ENCODE results near the gene LMOD3.

LMOD3 gene

DNA sequence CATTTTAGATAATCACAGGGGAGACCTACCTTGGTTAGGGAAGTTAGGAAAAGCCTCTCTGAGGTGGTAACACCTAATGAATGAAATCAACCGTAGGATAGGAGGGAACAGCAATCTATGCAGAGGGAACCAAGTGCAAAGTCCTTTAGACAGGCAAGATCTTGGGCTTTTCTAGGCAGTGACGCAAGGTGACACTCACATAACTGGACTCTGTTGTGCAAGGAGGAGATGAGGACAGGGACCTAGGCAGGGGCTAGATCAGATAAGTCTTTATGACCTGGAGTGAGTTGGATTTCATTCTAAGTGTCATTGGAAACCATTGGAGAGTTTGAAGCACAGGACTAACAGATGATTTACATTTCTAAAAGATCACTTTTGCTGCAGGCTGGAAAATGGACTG, 4.6 kb upstream of the LMOD3 start:
- in situ Hi-C loops (cut with MboI; ENCODE audit: low sequenced_read_pairs) = no loop called here

DNA sequence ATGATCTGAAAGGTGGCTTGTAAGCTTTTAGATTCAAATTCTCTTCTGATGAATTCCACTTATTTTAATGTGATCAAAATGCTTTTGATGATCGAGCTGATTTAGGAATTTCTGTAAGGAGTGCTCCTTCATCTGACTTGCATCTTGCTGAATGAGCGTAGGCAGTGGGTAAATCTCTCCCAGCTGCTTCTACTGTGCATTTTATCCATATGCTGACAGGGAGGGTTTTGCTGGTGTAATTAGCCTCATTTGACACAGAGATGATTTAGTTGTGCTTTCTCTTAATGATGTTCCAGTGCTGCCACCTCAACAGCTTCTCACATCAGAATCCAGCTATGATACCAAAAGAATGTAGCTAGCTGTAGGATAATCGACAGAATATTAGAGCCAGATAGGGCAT, 3.8 kb upstream of the LMOD3 start:
- in situ Hi-C loops (cut with MboI; ENCODE audit: low sequenced_read_pairs) = no loop called here

DNA sequence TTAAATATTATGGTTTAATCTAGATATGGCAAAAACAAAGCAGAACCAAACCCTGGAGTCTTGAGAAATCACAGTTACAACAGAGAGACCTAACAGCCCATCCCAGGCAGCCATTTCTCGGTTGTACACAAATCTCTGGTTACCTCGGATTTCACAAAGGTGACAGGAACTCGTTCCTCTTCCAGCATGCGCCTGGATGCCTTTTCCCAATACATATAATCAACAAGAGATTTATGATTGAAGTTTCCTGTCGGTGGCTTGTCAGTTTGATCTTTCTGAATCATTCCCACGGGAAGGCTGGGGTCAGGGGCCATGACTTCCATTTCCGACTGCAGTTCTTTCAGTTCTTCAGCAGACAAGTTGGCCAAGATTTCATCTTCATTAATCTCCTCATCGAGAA, 445 bp downstream of the LMOD3 start:
- in situ Hi-C loops (cut with MboI; ENCODE audit: low sequenced_read_pairs) = no loop called here

DNA sequence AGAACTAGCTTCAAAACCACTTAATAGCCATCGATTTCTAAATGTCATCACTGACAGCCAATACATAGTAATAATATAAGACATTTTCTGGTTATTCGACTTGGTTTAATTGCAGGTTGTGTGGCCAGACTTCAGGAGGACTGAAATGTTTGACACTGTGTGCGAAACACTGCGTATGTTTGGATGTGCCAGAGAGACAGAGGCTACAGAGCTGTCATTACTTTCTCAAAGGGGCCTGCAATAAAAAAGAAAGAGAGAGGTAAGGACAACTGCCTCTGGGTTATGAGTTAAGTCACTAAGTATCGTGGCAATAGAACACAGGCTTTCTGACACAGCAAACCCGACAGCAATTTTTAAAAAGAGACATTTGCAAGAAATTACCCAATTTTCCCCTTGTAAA, 882 bp downstream of the LMOD3 start:
- in situ Hi-C loops (cut with MboI; ENCODE audit: low sequenced_read_pairs) = no loop called here

DNA sequence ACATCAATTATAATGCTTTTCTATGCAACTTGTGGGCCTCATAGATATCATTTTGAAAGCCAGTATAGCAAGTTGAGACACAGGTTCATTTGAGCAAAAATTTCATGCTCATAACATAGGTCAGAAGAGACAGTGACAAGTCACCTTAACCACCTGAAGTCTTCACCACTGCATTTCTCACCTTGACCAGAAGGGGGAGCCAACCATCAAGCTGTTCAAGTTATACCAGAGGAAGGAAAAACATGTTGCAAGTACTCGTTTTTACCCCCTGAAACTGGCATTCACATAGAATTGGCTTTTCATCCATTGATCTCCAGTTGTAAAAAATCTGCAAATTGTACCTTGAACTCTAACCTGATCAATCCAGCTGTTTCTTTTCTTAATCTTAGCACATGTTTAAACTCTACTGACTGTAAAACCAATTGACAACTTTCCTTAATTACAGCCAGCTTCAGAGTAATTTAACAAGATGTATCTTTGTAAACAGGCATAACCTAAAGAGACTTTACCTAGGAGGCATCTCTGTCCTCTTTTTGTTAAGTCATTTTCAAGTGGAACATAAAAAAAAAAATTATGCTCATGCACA, 1.4 kb downstream of the LMOD3 start:
- in situ Hi-C loops (cut with MboI; ENCODE audit: low sequenced_read_pairs) = no loop called here

DNA sequence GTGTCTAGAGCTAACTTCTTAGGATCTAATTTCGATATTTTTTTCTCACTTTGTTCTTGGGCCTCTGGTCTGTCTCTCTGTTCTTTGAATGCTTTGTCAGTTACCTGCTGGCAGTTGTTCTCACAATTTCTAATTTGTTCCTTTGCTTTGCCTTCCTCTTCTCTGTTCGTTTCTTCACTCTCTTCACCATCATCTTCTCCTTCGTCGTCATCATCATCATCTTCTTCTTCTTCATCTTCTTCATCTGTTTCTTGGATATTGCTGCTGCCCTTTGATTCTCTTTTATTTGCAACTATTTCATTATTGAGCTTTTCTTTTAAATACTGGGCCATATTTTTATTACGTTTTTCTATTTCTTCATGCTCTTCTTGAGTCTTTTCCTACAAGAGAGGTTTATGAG, 2.7 kb downstream of the LMOD3 start:
- in situ Hi-C loops (cut with MboI; ENCODE audit: low sequenced_read_pairs) = no loop called here

DNA sequence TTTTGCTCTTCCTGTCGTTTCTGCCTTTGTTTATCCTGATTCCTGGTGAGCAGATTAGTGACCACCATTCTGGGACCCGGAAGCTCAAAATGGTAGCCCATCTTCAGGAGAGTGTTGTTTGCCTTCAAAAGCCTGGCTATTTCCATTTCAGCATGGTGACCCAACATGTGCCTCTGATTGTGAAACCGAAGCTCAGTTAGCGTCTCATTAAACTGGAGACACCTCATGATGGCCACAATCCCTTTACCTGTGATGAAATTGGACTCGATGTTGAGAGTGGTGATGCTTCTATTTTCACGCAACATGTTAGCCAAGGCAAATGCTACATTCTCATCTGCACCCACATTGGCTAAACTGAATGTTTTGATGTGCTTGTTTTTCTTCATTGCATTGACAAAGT, 3.3 kb downstream of the LMOD3 start:
- in situ Hi-C loops (cut with MboI; ENCODE audit: low sequenced_read_pairs) = no loop called here

DNA sequence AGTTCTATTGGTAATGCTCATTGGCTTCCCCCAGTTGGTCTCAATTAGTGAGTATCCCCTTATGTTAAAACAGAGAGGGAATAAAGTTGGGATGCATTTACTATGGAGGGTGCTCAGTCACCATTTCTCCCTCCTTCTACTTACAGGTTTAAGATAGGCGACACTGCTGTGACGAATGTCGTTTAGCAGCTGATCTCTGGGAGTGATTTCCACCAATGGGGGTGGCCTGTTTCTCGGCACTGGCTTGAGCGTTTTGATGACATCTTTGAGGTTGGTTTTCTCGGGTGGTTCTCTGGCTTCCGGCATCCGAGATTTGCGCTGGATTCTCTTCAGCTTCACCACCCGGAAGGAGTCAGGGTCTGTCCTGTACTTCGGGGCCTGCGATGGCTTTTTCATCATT, 3.8 kb downstream of the LMOD3 start:
- in situ Hi-C loops (cut with MboI; ENCODE audit: low sequenced_read_pairs) = no loop called here

DNA sequence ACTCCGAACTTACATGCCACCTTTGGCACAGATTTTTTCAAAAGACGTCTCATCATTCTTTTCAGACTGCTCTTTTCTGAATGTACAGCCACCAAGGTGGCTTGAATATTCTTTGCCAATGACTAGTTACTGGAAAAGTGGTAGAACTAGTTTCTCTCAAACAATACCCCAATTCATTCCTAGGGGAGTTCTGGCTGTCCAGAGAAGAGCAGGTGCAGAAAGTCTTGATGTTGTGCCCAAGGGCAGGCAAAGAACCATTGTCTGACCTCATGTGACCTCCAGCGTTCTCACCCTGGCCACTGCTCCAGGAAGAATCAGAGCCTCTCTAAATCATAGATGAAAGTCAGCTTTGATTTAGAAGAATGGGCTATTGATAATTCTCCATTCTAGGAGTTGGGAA, 5.5 kb downstream of the LMOD3 start:
- in situ Hi-C loops (cut with MboI; ENCODE audit: low sequenced_read_pairs) = no loop called here

DNA sequence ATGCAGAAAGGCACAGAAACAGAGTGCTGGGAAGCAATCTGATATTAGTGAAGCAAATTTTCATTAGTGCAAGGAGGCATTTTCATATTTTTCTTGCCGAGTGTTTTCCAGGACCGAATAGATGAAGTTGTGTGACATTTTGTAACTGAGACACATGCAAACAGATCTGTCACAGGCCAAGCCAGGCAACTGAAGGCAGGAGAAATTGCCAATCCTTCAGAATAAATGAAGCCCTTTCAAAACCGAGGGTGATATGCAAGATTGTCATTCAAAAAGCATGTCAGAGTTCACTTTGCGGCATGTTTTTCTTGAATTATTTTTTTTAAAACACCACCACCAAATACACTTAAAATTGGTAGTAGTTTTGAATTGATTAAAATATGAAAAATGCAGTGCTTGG, 6.2 kb downstream of the LMOD3 start:
- in situ Hi-C loops (cut with MboI; ENCODE audit: low sequenced_read_pairs) = no loop called here

DNA sequence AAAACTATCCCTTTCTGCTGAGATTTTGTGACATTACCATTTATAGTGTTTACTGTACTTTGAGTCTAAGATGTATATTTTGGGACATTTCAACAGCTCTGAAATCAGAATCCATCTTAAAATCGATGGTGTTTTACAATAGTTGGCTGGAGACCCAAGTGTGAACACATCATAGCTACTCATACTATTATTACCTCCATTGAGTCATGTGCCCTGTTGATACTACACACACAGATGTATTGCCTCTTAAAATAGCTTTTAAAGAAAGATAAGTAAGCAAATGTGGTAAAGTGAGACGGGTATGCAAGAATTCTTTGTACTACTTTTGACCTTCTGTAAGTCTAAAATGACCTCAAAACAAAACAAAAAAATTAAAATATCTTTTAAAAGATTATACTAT, 6.7 kb downstream of the LMOD3 start:
- in situ Hi-C loops (cut with MboI; ENCODE audit: low sequenced_read_pairs) = no loop called here

DNA sequence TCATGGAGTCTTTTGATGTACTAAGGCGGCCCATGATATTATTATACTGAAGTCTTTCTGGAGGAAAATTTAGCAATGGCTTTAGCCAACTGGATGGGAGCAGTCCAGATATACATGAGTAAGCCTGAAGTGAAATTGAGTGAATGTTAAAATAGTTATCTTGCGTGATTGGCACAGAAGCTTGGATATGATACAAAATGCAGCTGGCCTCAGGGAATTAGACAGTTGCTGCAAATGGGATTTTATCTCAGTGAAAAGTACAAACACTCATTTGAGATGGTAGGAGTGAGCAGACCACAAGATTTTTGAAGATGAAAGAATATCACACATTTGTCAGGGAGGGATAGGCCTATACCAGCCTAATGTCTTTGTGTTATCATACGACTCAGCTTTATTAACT, 8.9 kb downstream of the LMOD3 start:
- in situ Hi-C loops (cut with MboI; ENCODE audit: low sequenced_read_pairs) = no loop called here

DNA sequence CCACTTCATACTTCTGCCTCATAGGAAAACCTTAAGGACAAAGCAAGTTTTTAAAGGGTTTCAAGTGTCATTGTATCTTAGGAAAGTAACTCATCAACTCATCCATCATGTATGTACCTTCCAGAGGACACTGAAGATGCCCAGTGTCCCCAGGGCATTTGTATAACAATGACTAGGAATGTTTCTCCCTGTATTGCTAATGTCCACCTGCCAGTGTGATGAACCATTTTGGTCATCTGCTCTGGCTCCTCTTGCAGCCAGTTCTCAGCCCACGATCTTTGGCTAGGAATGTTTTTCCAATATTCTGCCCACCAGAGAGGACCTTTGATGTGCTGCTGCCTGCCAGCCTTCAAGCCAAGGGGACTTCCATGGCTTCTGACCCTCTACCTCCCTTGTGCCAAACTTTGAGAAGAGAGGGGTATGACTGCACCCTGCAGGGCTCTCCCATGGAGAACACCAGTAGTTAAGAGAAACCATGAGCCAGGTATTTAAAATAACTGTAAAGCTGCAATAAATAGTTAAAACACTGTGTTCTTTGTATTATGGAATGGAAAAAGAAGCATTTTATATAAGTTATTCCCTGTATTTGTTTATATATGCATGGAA, 11.4 kb downstream of the LMOD3 start:
- in situ Hi-C loops (cut with MboI; ENCODE audit: low sequenced_read_pairs) = no loop called here

DNA sequence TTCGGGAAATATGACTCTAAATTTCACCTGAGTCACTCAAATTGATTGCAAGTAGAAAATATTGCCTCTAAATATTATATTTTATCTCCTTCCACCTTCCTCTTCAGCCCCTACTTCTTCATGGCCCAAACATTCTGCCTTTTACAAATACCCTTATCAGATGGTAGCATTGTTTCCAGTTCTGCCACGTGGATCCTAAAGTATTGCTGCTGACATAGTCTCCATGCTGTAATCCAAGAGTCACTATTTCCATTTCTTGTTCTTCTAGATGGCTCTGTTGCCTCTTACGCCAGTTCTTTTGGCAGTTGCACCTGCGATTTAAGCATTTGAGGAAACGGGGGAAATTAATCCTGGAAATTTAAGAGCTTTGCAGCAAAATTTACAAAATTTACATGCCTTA, 13.6 kb downstream of the LMOD3 start:
- in situ Hi-C loops (cut with MboI; ENCODE audit: low sequenced_read_pairs) = no loop called here

DNA sequence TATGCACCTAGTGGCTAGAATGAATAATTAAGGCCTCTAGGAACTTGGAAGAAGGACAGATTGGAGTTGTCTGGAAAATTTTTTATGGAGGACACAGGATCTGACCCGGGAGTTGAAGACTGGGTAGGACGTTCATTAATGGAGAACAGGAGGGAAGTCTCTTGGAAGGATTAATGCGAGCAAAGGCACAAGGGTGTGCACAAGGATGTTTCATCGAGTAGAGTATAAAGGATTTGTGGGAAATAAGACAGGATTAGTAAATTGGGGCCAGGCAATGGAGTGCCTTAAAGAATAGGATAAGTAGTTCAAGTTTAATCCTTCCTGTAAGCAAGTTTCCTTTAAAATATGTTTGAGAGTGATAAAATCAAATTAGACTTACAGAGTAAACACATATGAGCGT, 14.6 kb downstream of the LMOD3 start:
- in situ Hi-C loops (cut with MboI; ENCODE audit: low sequenced_read_pairs) = no loop called here

DNA sequence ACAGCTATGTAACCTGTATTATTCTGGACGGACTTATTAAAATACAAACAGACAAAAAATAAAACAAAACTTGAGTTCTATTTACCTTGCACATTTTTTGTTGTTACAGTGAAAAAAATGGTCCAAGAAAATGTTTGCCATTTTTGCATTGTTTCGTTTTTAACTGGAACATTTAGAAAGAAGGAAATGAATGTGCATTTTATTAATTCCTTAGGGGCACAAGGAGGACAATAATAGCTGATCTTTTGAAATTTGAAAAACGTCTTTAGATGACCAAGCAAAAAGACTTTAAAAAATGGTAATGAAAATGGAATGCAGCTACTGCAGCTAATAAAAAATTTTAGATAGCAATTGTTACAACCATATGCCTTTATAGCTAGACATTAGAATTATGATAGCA, 17.1 kb downstream of the LMOD3 start:
- in situ Hi-C loops (cut with MboI; ENCODE audit: low sequenced_read_pairs) = no loop called here

DNA sequence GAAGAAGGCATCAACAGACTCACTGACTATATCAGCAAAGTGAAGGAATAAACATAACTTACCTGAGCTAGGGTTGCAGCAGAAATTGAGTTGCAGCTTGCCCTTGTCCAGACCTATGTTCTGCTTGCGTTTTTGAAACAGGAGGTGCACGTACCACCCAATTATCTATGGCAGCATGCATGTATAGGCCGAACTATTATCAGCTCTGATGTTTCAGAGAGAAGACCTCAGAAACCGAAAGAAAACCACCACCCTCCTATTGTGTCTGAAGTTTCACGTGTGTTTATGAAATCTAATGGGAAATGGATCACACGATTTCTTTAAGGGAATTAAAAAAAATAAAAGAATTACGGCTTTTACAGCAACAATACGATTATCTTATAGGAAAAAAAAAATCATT, 17.8 kb downstream of the LMOD3 start:
- in situ Hi-C loops (cut with MboI; ENCODE audit: low sequenced_read_pairs) = no loop called here

DNA sequence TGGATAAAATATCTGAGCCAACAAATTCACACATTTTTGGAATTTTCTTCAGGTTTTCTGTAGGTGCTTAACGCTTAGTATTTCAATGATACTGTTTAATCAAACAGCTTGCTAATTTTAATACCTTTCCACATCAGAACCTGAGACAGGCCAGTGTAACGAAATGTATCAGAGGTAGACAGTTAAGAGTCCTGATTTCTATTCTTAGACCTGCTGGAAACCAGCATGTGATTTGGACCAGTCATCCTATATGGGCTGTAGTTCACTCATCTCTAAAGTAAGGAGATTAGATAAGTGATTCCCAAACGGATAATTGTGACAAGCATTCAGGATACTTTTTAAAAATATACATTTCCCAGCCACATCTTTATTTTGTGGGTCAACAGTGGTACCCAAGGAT, 19.3 kb downstream of the LMOD3 start:
- in situ Hi-C loops (cut with MboI; ENCODE audit: low sequenced_read_pairs) = no loop called here

DNA sequence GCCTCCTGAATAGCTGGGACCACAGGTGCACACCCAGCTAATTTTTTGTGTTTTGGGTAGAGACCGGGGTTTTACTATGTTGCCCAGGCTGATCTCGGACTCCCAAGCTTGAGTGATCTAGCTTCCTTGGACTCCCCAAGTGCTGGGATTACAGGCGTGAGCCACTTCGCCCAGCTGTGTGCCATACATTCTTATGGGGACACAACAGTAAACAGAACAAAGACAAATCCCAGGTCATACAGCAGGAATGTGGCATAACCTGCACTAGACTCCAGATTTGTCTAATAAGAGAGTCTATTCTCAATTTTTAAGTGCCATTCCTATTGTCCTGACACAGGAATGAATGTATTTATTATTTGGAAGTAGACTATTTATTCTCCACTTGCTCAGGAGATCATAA, 20.0 kb downstream of the LMOD3 start:
- in situ Hi-C loops (cut with MboI; ENCODE audit: low sequenced_read_pairs) = no loop called here

DNA sequence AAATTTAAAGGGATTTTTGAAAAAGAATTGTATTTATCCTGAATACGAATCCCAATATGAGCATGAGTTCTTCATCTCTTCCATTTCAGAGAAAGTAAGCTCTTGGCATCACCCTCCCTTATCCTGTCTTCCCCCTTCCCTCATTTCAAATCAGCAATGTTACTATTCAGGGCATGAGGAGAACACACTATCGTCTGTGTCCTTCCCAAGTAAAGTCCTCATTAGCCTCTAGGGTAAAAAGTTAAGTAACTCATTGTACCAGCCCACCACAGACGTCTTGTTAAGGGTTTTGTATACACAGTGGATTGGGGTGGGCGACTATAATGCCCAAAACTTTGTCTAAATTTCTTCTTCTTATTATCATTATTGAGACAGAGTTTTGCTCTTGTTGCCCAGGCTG, 22.8 kb downstream of the LMOD3 start:
- in situ Hi-C loops (cut with MboI; ENCODE audit: low sequenced_read_pairs) = no loop called here

DNA sequence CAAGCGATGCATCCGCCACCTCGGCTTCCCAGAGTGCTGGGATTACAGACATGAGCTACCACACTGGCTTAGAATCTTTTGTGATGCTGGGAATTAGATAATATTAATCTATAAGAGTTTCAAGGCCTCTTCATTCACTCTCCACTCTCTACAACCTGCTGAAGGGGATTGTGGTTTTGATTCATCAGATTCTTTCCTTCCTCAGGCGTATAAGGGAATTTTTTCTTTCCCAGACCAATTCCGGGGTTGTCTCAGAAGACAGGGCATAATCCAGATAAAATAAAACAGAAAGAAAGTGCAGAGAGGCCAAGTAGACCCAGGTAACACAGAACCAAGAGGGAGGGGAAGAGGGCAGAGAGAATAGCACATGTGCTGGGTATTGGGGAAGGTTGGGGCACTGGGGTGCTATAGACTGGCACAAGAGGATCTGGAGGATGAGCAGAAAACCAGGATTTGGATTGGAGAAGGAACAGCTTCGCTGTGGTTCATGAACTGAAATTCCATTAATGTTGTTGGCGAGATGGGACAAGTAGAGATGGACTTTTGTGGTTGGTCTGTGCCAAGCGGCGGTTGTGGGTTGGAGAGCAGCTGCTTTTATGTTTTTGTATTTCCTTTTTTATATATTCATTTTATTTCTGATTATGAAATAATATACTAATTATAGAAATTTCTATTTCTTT, 24.8 kb downstream of the LMOD3 start:
- in situ Hi-C loops (cut with MboI; ENCODE audit: low sequenced_read_pairs) = no loop called here

DNA sequence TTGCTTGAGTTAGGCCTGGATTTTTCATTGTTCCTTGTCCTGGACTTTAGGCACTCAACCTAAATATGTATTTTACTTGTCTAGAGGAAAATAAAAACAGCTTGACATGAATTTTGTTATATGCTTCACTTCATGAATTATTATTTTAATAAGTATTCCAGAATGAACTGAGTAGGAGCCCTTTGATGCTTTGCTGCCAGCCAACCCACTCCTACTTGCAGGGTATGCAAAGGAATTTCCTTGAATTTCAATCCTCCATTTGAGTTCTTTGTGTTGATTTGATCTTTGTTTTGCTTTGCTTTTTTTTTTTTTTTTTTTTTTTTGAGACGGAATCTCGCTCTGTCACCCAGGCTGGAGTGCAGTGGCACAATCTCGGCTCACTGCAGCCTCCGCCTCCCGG, 26.1 kb downstream of the LMOD3 start:
- in situ Hi-C loops (cut with MboI; ENCODE audit: low sequenced_read_pairs) = no loop called here

DNA sequence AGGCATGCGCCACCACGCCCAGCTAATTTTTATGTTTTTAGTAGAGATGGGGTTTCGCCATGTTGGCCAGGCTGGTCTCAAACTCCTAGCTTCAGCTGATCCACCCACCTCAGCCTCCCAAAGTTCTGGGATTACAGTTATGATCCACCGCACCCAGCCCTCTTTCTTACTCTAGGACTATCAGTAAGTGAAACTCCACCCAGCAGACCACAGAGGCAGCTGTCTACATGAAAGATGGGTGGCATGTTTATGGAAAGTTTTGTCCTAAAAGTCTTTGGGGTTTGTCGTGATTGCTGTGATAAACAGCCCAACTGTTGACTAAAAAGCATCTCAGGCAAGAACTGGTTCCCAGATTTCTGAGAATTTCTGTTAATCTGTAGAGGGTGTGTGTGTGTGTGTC, 26.8 kb downstream of the LMOD3 start:
- in situ Hi-C loops (cut with MboI; ENCODE audit: low sequenced_read_pairs) = no loop called here

Measured in HL-60/S4 (cell line).